ENCODE results near the gene ARHGEF16.

- TF ChIP-seq CTCF (IDR thresholded peaks at IDR 0.05) (no peak), ZFX (IDR thresholded peaks at IDR 0.05; ENCODE audit: borderline replicate concordance) (no peak)
Observed at GRCh38 chr1:3522112-3522511, 67.6 kb downstream of the ARHGEF16 start.
